ENCODE results near the gene KRT34.

KRT34 gene

DNA sequence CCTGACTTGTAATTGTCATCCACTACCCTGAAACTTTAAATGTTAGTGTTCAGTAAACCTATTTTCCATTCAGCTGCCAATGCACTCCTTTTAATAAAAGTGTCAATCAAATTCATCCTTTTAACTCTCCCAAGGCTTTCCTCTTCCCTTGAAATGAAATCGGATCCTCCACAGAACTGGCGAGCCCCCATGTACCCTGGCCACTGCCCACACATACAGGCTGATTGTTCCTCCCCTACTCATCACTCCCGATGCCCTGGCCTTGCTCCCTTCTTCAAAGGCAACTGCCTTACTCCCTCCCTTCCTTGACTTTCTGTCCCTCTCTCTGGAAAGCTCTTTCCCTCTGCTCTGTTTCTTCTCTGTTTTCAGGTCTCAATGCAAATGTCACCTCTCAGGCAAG lies 39.1 kb downstream of the KRT34 start:
- TF ChIP-seq CEBPB (IDR thresholded peaks at IDR 0.05) (no peak), CREB1 (IDR thresholded peaks at IDR 0.05; ENCODE audit: low read depth) (no peak), TCF12 (IDR thresholded peaks at IDR 0.05; ENCODE audit: low read depth) (no peak), FOXM1 (IDR thresholded peaks at IDR 0.05; ENCODE audit: borderline replicate concordance, low read depth) (no peak), TAF1 (IDR thresholded peaks at IDR 0.05; ENCODE audit: low read depth) (no peak), RAD21 (IDR thresholded peaks at IDR 0.05; ENCODE audit: low read depth) (no peak), TEAD4 (IDR thresholded peaks at IDR 0.05) (no peak), YY1 (IDR thresholded peaks at IDR 0.05; ENCODE audit: low read depth) (no peak), EP300 (IDR thresholded peaks at IDR 0.05; ENCODE audit: borderline replicate concordance) (no peak)
- TF ChIP-seq, protein P1, sequence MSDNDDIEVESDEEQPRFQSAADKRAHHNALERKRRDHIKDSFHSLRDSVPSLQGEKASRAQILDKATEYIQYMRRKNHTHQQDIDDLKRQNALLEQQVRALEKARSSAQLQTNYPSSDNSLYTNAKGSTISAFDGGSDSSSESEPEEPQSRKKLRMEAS (IDR thresholded peaks at IDR 0.05): no peak
- TF ChIP-seq, protein P2, sequence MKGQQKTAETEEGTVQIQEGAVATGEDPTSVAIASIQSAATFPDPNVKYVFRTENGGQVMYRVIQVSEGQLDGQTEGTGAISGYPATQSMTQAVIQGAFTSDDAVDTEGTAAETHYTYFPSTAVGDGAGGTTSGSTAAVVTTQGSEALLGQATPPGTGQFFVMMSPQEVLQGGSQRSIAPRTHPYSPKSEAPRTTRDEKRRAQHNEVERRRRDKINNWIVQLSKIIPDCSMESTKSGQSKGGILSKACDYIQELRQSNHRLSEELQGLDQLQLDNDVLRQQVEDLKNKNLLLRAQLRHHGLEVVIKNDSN (IDR thresholded peaks at IDR 0.05): no peak

DNA sequence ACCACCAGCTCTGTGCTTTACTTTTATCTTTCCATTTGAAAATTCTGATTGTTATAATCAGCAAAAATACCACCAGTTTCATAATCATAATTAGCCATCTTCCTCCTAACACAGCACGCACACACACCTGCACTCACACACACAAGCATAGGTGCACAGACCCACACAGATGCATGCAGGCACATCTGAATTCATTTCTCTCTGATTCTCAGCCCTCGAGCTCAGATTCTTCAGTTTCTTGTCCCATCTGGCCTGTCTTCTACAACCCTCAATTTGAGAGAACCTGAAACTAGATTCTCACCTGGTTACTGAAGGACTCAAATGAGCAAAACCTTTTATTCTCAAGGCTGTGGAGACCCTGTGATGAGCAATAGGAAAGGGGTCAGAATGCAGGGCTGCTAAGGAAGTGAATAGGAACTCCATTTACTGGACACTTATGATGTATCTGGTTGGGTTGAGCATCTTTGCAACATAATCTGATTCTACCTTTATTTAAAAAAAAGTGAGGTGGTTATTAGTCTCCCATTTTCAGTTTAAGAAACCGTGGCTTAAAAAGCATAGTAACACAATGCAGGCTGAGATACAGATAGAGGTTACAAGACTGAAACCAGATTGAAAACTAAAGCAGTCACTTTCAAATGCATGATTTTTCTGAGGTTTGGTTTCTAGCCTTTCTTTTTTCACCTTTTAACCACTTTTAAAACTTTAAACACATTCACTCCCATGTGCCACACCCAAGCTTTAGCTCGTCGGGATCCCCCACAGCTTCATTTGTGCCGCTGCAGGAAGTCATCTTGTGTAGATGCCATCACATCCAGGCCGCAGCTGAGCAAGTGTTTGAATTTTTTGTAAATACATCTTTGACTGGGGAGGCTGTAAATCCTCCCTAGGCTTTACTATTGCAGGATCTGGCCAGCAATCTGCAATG lies 40.9 kb downstream of the KRT34 start:
- TF ChIP-seq EGR1 (IDR thresholded peaks at IDR 0.05): no peak
- no peak for TF ChIP-seq ZBTB7A (IDR thresholded peaks at IDR 0.05; ENCODE audit: low read depth)
- no peak for TF ChIP-seq TCF12 (IDR thresholded peaks at IDR 0.05; ENCODE audit: low read depth)
- TF ChIP-seq, protein P2 (IDR thresholded peaks at IDR 0.05): no peak
- TF ChIP-seq FOXM1 (IDR thresholded peaks at IDR 0.05; ENCODE audit: borderline replicate concordance, low read depth): no peak
- TF ChIP-seq, protein P1 (IDR thresholded peaks at IDR 0.05): no peak
- TF ChIP-seq CREB1 (IDR thresholded peaks at IDR 0.05; ENCODE audit: low read depth): no peak
- TF ChIP-seq TAF1 (IDR thresholded peaks at IDR 0.05; ENCODE audit: low read depth): no peak
- TF ChIP-seq CEBPB (IDR thresholded peaks at IDR 0.05): no peak

DNA sequence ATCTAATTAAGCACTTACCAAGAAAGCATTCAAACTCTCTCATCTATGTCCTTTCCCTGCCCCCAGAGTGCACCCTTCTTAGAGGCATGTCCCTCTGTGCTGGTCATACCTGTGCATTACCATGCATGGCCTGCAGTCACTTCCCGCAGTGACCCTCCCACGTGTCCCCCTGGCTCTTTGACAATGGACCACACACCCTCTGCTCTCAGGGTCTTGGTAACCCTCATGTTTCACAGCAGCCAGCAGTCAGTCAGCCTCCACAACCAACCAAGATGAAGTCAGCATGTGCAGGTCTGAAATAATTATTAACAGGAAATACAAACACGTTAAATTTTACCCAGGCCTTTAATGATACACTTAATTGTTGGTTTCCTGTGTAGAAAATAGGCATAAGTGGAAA lies 41.6 kb downstream of the KRT34 start:
- TF ChIP-seq EGR1 (IDR thresholded peaks at IDR 0.05) (no peak), CEBPB (IDR thresholded peaks at IDR 0.05) (no peak), RAD21 (IDR thresholded peaks at IDR 0.05; ENCODE audit: low read depth) (no peak), EP300 (IDR thresholded peaks at IDR 0.05; ENCODE audit: borderline replicate concordance) (no peak), NFIC (IDR thresholded peaks at IDR 0.05) (no peak), CREB1 (IDR thresholded peaks at IDR 0.05; ENCODE audit: low read depth) (no peak), TAF1 (IDR thresholded peaks at IDR 0.05; ENCODE audit: low read depth) (no peak), ZBTB7A (IDR thresholded peaks at IDR 0.05; ENCODE audit: low read depth) (no peak), TEAD4 (IDR thresholded peaks at IDR 0.05) (no peak), FOXM1 (IDR thresholded peaks at IDR 0.05; ENCODE audit: borderline replicate concordance, low read depth) (no peak), TCF12 (IDR thresholded peaks at IDR 0.05; ENCODE audit: low read depth) (no peak), YY1 (IDR thresholded peaks at IDR 0.05; ENCODE audit: low read depth) (no peak)
- TF ChIP-seq, protein P1 (IDR thresholded peaks at IDR 0.05): no peak
- TF ChIP-seq, protein P2 (IDR thresholded peaks at IDR 0.05): no peak
- TF ChIP-seq, protein P3, sequence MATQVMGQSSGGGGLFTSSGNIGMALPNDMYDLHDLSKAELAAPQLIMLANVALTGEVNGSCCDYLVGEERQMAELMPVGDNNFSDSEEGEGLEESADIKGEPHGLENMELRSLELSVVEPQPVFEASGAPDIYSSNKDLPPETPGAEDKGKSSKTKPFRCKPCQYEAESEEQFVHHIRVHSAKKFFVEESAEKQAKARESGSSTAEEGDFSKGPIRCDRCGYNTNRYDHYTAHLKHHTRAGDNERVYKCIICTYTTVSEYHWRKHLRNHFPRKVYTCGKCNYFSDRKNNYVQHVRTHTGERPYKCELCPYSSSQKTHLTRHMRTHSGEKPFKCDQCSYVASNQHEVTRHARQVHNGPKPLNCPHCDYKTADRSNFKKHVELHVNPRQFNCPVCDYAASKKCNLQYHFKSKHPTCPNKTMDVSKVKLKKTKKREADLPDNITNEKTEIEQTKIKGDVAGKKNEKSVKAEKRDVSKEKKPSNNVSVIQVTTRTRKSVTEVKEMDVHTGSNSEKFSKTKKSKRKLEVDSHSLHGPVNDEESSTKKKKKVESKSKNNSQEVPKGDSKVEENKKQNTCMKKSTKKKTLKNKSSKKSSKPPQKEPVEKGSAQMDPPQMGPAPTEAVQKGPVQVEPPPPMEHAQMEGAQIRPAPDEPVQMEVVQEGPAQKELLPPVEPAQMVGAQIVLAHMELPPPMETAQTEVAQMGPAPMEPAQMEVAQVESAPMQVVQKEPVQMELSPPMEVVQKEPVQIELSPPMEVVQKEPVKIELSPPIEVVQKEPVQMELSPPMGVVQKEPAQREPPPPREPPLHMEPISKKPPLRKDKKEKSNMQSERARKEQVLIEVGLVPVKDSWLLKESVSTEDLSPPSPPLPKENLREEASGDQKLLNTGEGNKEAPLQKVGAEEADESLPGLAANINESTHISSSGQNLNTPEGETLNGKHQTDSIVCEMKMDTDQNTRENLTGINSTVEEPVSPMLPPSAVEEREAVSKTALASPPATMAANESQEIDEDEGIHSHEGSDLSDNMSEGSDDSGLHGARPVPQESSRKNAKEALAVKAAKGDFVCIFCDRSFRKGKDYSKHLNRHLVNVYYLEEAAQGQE (IDR thresholded peaks at IDR 0.05; ENCODE audit: low read depth): no peak

DNA sequence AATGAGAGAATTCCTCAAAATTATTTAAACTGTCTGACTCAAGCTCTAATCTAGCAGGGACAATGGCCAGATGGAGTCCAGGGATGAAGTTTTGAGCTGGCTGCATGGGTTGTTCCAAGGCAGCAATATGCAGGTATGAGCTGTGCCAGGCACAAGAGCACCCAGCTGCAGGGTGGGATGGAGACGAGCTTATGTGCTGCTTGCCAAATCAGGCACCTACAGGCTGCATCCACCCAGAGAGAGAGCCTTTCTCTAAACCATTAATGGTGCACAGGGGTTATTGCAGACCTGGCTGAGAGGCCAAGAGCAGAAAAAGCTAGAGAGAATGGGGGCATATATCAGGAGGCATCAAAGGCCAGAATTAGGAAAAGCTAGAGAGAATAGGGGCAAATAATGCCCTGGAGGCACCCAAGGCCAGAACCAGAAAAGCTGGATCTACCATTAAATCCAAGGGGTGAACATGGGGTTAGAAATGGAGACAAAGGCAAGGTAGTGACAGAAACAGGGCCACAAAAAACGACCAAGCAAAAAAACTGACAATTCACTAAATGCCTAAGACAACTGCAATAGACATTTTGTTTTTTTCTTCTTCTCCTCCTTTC lies 42.4 kb downstream of the KRT34 start:
- TF ChIP-seq ZBTB7A (IDR thresholded peaks at IDR 0.05; ENCODE audit: low read depth) (no peak), EP300 (IDR thresholded peaks at IDR 0.05; ENCODE audit: borderline replicate concordance) (no peak), YY1 (IDR thresholded peaks at IDR 0.05; ENCODE audit: low read depth) (no peak), FOXM1 (IDR thresholded peaks at IDR 0.05; ENCODE audit: borderline replicate concordance, low read depth) (no peak), CEBPB (IDR thresholded peaks at IDR 0.05) (no peak), TCF12 (IDR thresholded peaks at IDR 0.05; ENCODE audit: low read depth) (no peak), CREB1 (IDR thresholded peaks at IDR 0.05; ENCODE audit: low read depth) (no peak), TAF1 (IDR thresholded peaks at IDR 0.05; ENCODE audit: low read depth) (no peak), TEAD4 (IDR thresholded peaks at IDR 0.05) (no peak)
- TF ChIP-seq, protein P3 (IDR thresholded peaks at IDR 0.05; ENCODE audit: low read depth): no peak
- TF ChIP-seq, protein P2 (IDR thresholded peaks at IDR 0.05): no peak
- TF ChIP-seq, protein P1 (IDR thresholded peaks at IDR 0.05): no peak
